ENCODE results near the gene BICD2.

Gene BICD2

DNA sequence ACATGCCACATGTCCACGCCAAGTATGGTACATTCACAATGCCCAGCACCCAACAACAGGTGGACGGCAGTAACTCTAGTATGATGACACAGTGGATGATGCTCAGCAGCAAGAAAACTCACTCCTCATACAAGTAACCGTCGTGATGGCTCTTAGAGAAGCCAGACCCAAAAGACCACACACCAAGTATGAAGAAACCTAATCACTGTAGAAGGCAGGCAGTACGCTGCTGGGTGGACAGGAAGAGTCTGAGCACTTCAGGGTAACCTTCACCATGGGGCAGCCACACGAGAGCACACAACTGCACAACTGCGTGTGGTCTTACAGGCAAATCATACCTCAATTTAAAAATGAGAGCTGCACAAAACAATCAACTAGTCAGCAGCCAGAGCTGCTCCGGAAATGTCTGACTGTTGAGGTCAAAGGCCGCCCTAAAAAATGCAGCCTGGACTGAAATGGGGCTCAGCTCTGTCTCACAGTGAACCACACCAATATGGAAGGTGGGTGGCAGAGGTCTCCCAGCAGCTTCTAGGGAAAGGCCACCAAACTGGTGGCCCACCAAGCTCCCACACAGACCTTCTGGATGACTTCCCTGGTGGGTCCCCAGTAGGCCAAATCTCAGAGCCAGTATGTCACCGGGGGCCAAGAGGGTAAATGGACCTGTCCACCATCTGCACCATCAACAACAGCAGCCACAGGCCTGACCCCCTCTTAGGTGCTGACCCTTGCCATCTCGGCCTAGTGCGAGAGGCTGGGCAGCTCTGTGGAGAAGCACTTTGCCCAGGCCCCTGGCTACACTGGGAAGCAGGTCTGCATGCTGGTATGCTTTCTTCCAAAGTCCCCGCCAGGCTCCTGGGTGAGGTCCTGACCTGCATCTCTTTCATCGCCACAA is 17.8 kb downstream of the BICD2 start:
- no peak for DNase-seq

DNA sequence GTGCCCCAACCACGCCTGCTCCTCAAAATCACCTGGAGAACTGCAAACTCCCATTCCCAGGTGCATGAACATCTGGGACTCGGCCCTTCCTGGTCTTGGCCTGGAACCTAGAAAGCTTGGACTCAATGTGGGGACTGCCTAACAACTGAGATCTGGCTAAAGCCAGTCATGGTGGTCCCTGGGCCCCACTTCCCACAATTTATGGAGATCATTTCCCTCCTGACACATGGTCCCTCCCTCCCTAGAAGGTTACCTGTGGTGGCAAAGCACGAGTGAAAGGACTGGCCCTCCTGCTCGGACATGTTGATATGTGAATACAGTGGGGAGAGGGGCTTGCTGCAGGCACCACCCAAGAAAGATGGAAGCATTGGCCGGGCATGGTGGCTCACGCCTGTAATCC is 18.8 kb downstream of the BICD2 start:
- DNase-seq: no peak

DNA sequence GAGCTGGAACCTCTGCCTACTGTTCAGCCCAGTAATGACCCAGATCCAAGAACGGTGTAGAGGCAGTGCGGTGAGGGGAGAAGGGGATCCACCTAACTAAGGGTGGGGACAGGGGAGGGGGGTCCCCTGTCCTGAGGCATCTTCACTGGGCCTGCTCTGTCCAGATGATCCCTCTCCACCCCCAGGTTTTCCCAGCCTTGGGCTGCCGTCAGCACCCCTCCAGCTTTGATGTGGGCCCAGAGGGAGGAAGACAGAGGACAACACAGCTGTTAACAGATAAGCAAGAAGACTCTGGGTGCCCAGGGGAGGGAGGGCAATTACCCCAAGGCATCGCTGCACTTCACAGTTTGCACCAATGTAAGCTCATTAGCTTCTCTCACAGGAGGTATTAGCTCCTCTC is 19.3 kb downstream of the BICD2 start:
- peak; percentile 75 for DNase-seq

DNA sequence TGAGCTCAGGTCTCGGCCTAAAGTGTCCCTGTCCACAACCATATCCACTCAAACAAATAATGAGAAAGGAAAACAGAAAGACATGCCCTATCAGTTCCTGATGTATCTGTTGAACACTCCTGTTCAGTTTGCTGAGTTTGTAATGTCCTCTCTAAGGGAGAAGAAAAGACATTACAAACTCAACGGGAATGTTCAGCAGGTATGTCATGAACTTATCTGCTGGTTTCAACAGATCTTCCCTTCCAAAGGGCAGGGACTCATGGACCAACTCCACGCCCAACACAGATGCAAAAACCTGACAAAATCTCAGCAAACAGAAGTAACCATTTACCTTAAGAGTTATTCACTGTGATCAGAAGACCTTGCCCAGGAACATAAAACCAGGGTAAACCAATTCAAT is 23.7 kb downstream of the BICD2 start:
- DNase-seq: no peak

DNA sequence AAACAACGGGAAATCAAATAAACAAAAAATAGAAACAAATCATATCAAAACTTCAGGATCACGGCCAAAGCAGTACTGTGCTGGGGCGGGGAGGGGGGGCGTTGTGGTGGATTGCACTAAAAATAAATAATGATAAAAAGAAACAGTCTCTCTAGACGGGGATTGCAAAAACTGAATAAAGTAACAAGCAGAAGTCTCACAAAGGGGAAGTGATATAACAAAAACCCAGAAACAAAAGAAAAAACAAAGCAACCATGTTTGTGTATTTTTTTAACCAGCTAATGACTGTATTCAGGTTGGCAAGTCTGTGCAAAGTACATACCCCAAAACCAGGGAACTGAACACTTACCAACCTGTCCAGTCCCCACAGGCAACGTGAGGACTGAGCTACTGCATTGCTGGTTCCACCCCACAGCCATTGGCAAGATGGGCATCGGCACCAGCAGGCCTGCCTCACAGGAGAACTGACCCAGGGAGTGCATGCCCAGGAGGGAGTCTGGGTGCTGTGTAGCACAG is 24.1 kb downstream of the BICD2 start:
- DNase-seq: no peak

DNA sequence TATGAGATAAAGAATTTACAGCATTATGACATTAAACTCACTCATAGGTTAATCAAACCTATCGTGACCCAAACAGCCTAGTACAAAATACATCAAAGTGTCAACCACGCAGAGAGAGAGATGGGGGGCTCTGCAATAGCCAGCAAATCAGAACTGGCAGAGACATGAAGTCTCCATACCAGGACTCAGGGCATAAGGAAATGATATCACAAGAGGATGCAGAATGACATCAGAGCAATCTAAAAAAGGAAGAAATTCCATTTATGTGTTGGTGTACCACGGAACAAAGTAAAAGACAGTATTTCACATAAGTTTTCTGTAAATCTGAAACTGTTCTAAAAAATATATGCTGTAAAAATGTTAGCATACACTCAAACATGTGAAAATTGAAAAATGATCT is 24.6 kb downstream of the BICD2 start:
- no peak for DNase-seq

DNA sequence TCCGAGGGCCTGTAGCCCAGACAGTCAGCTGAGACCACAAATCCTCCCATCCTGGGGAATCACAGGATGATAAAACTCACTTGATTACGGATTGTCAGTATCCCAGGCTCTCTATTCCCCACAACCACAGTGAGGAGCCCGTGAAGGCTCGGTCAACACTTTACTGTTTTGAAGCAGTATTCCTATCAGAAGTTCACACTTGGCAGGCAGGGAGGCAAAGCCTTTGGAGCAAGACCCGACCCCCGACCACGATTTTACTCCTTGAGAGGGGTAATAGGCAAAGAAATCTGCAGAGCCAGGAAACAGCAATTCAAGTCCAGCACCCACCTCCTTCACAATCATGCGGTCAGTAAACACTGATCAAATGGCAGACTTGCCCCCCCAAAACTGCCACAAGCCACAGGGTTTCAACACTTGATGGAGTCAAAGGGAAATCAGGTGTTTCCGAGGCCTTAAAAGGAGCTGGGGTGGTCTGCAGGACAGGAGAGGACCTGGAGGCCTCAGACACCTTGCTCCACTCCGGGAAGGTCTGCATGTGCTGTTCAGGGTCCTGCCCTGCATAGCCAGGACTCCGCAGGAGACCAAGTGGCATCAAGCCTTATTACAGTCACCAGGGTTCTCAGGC is 25.2 kb downstream of the BICD2 start:
- no peak for DNase-seq

DNA sequence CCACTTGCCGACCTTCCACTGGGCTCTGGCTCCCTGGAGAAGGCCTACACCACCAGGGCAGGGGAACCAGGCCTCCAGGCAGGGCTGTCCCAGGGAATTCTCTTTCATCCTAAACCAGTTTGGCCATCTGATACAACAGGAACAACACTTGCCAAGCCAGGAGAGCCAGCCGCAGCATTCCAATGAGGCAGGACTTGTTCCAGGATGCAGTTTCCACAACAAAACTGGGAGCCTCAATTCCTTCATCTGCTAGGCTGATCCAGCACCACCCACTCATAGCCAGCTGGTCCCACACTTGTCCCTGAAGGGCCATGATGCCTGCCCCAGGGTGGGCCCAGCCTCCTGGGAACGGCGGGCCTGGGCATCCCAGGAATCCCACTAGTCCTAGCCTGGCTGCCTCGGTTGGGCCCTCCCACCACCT is 26.0 kb downstream of the BICD2 start:
- no peak for DNase-seq

DNA sequence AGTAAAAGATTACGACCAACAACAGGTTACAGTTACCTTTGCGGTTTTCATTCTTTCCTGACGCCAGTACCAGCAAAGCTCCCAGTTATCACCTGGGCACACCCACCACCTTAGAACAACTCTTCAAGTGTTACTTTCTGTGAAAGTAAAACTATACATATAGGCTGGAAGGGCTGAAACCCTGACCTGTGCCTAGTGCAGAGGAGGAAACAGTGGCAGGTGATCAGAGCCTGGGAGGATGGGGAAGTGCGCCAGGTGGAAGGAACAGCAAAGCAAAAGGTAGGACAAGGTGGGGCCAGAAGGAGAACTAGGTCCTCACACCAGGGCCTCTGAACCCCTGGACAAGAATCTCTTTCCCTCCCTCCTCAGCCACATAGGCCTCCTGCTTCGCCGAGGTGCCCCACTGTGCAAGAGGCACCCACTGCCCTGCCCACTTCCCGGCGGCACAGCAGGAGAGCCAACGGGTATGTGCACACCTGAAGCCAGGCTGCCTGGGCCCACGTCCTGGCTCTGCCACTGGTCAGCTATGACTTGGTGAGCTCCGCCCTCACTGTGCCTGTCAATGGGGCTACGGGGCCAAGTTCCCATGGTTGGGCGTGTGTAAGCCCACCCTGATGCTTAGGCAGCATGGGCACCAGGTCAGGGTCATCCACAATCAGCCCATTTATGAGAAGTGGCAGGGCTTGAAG is 26.9 kb downstream of the BICD2 start:
- no peak for DNase-seq

DNA sequence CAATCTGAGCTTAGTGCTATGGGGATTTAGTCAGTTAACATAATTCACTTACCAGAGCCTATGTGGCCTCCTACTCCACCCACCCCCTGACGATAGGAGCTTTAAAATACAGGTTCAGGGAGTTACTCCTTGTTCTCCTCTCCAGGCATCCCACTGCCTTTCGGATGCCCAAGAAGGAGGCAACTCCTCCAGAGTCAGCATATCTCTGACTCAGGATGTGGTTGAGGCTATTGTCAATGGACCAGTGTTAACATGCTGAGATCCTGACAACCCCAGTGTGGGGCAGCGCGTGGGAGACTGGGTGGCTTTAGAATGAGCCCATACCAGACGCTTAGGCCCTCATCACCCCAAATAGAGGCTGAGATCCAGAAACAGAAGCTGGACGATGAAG is 27.4 kb downstream of the BICD2 start:
- DNase-seq: peak; percentile 4

DNA sequence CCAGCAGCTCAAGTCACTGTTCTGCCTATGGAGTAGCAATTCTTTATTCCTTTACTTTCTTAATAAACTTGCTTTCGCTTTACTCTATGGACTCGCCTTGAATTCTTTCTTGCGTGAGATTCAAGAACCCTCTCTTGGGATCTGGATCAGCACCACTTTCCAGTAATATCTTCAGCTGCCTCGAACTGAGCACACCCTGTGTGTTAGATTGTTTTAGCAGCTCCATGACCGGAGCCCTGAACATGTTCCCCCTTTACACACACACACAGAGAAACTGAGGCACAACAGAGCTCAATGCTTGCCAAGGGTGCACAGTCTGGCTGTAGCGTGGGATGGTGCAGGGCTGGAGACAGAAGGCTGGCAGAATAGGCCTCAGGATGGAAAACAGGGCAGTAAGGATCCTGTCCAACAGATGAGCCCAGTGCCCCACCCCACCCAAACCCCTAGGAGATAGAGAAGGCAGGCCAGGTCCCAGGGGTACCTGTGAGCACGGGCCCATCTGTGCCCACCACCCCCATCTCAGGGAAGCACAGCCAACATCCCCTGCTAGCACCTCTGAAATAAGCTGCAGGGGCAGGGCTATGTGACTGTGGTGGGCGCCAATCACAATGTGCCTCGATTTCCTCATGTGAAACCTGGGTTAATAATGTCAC is 27.9 kb downstream of the BICD2 start:
- DNase-seq: no peak

DNA sequence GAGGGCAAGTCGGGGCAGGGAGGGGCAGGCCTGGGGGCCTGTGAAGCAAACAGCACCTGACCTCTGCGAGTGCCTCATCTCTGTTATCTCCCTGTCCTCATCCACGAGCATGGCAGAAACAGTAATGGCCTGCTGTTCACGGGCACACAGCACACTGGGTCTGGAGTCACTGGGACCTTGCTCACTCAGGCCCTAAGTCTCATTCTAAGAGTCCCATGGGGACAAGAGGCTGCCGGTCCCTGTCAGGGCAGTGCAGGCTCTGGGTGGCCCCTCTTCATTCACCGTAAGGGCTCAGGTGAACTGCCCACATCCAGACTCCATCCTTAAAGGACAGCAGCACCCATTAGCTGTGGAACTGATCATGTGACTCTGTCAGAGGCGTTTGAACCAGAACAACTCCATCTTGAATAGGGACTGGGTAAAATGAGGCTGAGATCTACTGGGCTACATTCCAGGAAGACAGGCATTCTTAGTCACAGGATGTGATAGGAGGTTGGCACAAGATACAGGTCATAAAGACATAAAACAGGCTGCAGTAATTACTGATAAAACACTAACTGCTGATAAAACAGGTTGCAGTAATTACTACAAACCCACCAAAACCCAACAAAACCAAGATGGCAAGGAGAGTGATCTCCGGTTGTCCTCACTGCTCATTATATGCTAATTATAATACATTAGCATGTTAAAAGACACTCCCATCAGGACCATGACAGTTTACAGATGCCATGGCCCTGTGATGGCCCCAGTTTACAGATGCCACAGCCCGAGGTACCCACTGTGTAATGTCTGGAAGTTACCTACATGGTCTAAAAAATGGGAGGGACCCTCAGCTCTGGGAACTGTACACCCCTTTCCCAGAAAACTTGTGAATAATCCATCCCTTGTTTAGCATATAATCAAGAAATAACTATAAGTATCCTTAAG is 28.7 kb downstream of the BICD2 start:
- DNase-seq: no peak

DNA sequence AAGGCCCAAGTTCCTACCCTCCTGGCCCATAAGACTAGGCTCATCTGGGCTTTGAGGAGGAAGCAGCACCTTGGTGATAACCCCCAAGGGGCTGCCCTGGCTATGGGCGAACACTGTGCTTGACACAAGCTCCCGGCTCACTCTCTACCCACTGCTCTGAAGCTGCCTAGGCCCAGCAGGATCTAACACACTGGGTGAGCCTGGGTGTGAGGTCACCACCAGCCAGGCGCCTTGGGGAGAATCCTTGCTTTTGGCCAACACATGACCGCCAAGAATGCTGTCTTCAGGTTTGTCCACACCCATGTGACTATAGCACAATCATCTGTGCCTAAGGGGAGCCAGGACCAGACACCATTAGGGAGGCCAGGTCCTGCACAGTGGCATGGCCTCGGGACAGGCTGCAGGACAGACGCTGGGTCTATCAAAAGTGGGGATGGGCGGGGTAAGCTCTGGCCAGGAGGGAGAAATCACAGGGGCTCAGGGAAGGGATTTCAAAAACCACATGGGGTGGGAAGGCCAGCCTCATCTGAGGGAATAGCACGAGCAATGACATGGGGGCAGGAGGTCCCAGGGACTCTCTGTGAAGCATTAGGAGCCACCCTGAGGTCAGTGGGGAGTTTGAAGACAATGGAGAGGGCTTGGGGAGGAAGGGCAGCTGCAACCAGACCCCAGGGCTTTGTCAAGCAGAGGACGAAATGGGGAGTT is 29.6 kb downstream of the BICD2 start:
- no peak for DNase-seq

DNA sequence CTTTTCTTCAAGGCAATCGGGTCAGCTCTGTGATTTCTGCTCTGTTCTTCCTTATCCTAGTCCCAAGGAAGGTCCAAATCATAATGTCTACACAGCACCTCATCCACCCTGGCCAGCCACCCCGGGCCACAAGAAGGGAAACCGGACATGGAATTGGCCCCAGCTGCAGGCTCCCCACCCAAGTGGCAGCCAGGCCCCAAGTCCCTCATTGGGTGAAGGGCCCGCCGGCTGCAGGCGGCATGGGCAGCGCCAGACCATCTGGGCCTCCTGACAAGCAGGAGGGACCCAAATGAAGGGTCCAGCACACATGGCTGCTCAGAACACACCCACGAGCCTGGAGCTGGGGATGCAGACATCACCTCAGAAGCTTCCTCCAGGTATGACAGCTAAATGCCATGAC is 33.7 kb downstream of the BICD2 start:
- no peak for DNase-seq

DNA sequence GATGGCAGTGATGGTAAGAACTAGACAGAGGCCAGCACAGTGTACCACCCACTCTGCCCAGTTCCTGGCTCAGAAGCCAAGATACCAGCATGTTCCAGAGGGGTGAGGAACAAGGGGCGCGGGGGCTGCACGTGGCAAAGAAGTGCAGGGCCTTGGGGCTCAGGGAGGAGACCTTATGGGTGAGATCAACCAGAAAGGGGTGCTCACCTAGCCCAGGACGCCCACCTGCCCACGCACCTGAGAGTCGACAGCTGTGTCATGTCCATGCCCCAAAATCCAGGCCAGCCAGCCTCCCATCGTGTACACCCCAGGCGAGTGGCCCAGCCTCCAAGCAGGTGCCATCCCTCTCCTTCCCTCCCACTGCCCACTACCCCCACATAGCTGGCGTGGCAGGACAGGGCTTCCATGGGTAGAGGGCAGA is 34.9 kb downstream of the BICD2 start:
- no peak for DNase-seq

DNA sequence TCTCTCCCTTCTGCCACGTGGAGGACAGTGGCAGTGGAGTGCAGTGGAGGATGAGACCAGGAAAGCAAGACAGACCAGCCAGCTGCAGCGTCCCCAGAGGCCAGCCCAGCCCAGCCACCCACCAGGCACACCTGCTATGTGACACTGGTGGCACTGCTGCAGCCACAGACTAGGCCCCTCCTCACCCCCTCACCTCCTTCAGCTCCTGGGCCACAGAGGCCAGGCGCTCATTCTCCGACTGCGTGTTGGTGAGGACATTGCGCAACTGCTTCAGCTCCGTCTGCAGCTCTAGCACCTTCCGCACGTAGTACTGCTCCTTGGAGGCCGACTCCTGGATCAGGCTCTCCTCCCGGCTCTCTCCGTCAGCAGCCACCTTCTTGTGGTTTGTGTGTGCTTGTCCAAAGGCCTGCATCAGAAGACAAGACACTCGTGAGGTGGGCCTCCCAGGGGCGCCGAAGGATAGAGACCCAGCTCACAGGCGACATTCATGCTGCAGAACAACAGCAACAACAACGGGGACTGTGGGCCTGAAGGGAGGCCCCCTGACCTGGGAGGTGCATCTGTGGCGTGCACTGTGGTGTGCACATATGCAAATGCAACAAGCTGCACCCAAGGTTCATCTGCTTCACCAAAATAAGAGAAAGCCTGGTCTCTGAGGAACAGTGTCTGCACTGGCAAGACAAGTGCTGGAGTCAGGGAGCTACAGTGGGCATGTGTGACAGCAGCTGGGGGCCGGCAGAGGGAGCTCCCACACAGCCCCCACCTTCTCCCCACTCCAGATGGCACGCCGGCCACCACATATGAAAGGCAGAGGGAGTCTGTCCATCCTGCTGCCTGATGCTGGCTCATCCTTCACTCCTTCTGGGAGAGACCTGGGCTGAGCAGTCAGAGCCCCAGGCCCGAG is 35.5 kb downstream of the BICD2 start:
- DNase-seq: peak; percentile 93

DNA sequence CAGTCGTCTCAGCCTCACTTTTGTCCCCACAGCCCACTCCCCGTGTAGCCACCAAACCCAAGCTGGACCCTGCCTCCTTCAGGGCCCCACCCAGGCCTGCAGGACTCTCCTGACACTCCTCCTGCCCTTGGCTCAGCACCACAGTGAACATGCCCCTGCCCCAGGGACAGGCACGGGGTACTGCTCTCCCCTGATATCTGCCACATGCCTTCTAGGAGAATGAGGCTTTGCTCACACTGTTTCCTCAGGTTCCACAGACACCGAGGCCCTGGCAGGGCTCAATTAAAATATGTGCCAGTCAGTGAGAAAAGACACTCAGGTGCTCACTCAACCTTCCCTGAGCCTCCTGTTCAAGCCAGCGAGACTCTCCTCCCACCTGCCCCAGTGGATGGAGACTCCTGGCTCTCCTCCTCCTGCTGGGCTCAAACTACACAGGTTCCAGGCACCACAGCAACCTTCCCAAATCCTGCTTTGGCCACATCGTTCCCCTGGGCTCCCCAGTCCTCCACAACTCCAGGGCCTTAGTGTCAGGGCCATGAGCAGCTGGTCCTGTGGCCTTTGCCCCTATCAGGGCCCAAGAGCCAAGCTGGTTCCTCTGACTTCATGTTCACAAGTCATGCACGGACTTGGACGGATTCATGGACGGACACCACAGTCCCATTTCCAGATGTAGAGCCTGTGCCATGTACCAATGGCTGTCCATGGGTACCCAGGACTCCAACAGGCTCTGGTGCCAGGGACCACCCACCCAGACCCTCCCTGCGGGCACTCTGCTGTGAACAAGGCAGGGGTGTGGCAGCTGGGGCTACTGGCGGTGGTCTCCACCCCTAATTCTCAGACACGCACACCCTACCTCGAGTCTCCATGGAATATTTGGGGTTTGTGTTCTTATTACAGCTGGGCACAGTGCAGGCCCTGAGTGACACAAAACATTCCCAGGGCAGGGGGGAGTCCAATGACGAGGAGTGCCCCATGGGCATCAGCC is 36.6 kb downstream of the BICD2 start:
- DNase-seq: no peak

DNA sequence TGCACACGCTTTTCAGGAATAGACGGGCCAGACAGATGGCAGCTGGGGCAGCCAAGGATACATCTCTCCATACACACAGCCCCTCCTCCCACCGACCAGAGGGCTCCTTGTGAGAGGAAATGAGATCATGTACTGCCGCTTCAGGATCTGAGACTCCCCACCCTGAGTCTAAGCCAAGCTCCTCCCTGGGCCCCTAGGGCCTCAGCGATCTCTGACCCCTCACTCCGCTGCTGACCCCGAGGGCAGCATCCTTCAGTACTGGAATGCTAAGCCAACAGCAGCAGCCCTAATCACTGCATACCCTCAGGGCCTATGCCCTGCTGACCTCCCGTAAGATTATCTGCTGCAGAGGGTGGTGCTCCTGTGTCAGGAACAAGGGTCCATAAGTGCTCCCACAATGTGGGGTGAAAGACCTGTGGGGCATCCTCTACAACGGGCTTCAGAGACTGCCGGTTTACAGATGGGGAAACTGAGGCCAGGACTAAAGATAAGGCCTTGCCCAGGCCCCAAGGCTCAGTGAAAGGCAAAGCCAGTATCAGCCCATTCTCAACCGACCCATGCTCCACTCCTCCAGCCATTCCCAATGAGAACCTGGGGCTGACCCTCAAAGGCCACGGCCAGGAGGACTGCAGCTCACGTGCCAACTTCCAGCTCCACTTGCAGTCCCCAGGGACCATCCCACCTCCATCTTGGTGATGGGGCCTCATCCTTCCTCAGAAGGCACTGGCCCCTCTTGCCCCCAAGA is 37.5 kb downstream of the BICD2 start:
- peak; percentile 97 for DNase-seq
